Islet of Langerhans (tissue), 1 donor: Measurements from ENCODE around the gene SYT2.

Experiments used
- FAIRE-seq: peaks from one replicate; lab custom pipeline; 2011; peaks lifted over from hg19 to GRCh38; lab: Jason Lieb, UNC

Gene SYT2

GRCh38 chr1:202677433-202677832, 32.8 kb downstream of the SYT2 start:
- FAIRE-seq, result no peak

GRCh38 chr1:202673531-202673930, 36.7 kb downstream of the SYT2 start:
- FAIRE-seq, result no peak

GRCh38 chr1:202671399-202671798, 38.9 kb downstream of the SYT2 start:
- no peak for FAIRE-seq

- no peak for FAIRE-seq
Measured at GRCh38 chr1:202665417-202665816, 44.8 kb downstream of the SYT2 start.

GRCh38 chr1:202664083-202664482, 46.2 kb downstream of the SYT2 start:
- no peak for FAIRE-seq

- no peak for FAIRE-seq
Measured at GRCh38 chr1:202663131-202663530, 47.1 kb downstream of the SYT2 start.

GRCh38 chr1:202662081-202662480, 48.2 kb downstream of the SYT2 start:
- no peak for FAIRE-seq

GRCh38 chr1:202661136-202661845, 49.0 kb downstream of the SYT2 start:
- FAIRE-seq, result no peak

- no peak for FAIRE-seq
Measured at GRCh38 chr1:202659974-202660373, 50.3 kb downstream of the SYT2 start.

GRCh38 chr1:202659541-202659940, 50.7 kb downstream of the SYT2 start:
- no peak for FAIRE-seq

GRCh38 chr1:202658769-202659168, 51.5 kb downstream of the SYT2 start:
- no peak for FAIRE-seq

- no peak for FAIRE-seq
Measured at GRCh38 chr1:202658251-202658759, 51.9 kb downstream of the SYT2 start.

- FAIRE-seq, result no peak
Measured at GRCh38 chr1:202656951-202657646, 53.2 kb downstream of the SYT2 start.

GRCh38 chr1:202656057-202656456, 54.2 kb downstream of the SYT2 start:
- FAIRE-seq, result no peak

GRCh38 chr1:202654079-202654478, 56.2 kb downstream of the SYT2 start:
- no peak for FAIRE-seq

- no peak for FAIRE-seq
Measured at GRCh38 chr1:202649553-202650392, 60.5 kb downstream of the SYT2 start.

GRCh38 chr1:202648605-202649226, 61.5 kb downstream of the SYT2 start:
- FAIRE-seq, result no peak

- no peak for FAIRE-seq
Measured at GRCh38 chr1:202645097-202645476, 65.2 kb downstream of the SYT2 start.

- FAIRE-seq, result no peak
Measured at GRCh38 chr1:202644219-202645096, 65.8 kb downstream of the SYT2 start.

- no peak for FAIRE-seq
Measured at GRCh38 chr1:202643397-202644218, 66.6 kb downstream of the SYT2 start.
